Measurements from ENCODE around the gene CAPG.

DNA sequence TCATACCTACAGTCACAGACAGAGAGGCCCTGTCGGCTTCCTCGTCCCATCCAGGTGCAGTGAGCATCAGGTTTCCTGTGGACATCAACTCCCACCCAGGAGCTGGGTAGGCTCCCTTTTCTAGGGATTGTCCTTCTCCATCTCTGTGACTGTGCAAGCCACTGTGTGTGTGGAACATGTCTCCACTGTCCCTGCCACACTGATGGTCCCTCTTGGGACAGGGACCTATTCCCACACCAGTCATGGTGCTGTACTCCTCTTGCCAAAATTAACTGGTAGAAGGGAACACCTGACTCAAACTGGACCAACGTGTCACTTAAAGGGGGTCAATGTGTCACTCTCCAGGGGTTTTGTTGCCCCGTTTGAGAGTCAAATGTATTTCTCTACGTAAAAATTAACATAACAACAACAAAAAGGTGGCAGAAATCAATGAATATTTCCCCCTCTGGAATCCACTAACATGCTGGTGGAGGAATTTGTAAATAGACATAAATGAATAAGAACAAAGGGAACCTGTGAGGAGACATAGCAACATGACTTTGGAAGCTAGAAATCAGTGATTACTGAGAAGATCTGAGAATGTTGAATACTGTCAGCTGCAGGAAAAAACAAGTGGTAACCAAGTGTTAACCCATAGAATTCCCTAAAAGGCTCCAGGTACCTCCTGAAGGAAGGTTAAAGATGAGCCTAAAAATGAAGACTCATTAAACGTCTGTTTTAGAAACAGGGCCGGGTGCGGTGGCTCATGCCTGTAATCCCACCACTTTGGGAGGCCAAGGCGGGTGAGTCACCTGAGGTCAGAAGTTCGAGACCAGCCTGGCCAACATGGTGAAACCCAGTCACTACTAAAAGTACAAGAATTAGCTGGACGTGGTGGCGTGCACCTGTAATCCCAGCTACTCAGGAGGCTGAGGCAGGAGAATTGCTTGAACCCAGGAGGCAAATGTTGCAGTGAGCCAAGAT lies 48.7 kb upstream of the CAPG start:
- TF ChIP-seq EZH2 (IDR thresholded peaks at IDR 0.05; ENCODE audit: insufficient read depth, poor library complexity, severe bottlenecking) (no peak), EZH2phosphoT487 (IDR thresholded peaks at IDR 0.05; ENCODE audit: insufficient read depth, low read depth) (no peak)

Measured in GM23248 (cell line).